GM12892 (cell line): ENCODE data around the gene RASL12.

ENCODE experiments used
- DNase-seq: peaks from one replicate; pipeline ENCODE4 v3.0.0; 2011; ENCODE audit not compliant: insufficient read length
- FAIRE-seq: peaks from 2 replicates; lab custom pipeline; 2011; peaks lifted over from hg19 to GRCh38; lab: Jason Lieb, UNC
- POLR2A ChIP-seq: IDR thresholded peaks from 2 replicates; pipeline ENCODE4 v1.6.1; 2011; ENCODE audit warnings: low read depth, low read length, control low read depth
- POLR2AphosphoS5 ChIP-seq: IDR thresholded peaks from 2 replicates; pipeline ENCODE4 v1.6.1; 2011; ENCODE audit warnings: low read depth, low read length, control low read depth
- TAF1 ChIP-seq: IDR thresholded peaks from 2 replicates; pipeline ENCODE4 v1.6.1; 2011; ENCODE audit warnings: low read depth, mild to moderate bottlenecking, control low read depth, low read length, borderline replicate concordance

RASL12 gene

DNA sequence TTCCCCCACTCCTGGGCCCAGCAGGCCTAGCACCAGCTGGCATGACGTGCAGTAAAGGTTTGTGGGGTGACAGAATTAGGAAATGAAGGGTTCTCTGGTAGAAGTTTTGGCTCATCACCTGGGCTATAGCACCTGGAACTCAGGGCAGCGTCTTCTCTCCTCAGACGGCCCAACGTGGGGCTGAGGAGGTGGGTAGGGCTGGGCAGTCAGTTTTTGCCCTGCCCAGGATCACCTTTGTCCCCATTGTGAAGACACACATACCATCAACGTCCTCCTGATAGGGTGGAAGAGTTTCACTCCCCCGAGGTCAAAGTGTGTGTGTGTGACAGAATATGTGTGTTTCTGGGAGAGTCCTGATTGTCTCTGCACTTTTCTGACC lies 20.8 kb upstream of the RASL12 start:
- no peak for TF ChIP-seq POLR2AphosphoS5
- no peak for TF ChIP-seq POLR2A
- no peak for TF ChIP-seq TAF1
- FAIRE-seq (no peak), DNase-seq (no peak)

DNA sequence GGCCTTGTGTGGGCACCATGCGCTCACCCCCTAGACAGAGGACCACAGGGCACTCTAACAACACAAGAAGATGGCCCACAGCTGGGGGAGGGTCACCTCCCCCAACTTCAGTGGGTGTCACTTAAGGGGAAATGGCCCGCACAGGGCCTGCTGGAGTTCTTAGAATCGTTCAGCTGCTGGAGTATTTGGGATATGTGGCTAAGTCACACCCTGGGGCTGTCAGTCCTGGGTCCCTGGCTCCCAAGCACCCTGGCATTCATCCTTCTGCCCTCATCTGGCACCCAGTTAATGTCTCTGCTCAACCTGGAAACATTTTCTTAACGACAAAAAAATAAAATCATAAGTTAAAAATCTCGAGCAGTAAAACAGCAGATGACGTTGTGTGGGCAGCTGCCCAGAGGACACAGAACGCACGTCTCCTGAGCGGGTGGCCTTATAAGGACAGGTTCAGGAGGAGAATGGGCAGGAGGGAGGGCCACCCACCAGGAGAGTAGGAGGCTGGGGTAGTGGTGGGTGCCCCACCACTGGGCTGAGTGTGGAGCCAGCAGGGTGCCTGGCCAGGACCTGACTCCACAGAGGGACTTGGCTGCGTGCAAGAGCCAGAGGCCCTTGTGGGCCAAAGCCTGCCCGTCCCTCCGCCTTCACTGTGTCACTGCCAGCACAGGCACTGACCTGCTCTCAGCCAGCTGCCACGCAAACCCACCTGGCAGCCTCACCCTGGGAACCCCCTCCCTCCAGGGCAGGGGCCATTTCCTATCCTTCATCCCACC lies 20.3 kb upstream of the RASL12 start:
- no peak for DNase-seq
- no peak for FAIRE-seq
- TF ChIP-seq POLR2A (no peak), POLR2AphosphoS5 (no peak), TAF1 (no peak)

DNA sequence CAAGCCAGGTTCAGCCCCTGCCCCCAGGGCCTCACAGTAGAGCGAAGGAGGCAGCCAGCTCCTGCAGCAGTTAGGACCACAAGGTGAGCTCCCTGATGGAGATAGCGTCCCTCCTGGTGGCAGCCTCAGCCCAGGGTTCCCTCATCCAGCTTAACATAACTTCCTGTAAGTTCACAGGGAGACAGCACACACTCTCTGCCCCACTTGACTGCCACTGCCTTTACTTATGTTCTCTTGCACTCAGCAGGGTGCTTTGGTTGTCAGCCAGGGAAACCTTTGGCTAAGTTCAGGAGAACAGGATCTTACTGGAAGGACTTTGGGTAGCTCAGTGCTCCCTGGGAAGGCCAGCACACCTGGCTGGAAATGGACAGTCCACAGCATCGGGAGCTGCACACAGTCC lies 19.6 kb upstream of the RASL12 start:
- TF ChIP-seq POLR2AphosphoS5, result no peak
- TF ChIP-seq TAF1, result no peak
- TF ChIP-seq POLR2A, result no peak
- FAIRE-seq, result no peak
- DNase-seq, result no peak

DNA sequence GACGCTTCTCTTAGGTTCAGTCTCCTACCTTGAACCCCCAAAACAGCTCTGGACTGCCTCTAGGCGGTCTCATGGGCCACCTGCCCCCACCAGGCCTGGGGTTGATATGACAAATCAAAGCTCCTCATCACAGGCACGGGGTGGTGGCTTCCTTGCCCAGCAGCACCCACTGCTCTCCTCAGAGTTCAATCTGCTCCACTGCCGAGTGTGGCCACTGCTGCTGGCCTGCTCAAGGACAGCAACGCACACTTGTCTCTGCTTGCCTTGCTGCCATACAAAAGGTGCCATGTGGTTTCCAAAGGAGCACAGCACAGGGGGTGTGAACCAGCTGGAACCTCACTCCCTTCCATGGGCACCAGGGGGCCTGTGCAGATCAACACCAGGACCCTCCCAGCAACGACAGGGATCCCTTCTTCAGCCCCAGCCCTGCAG lies 18.9 kb upstream of the RASL12 start:
- no peak for TF ChIP-seq TAF1
- TF ChIP-seq POLR2A, result no peak
- TF ChIP-seq POLR2AphosphoS5, result no peak
- DNase-seq, result no peak
- no peak for FAIRE-seq

DNA sequence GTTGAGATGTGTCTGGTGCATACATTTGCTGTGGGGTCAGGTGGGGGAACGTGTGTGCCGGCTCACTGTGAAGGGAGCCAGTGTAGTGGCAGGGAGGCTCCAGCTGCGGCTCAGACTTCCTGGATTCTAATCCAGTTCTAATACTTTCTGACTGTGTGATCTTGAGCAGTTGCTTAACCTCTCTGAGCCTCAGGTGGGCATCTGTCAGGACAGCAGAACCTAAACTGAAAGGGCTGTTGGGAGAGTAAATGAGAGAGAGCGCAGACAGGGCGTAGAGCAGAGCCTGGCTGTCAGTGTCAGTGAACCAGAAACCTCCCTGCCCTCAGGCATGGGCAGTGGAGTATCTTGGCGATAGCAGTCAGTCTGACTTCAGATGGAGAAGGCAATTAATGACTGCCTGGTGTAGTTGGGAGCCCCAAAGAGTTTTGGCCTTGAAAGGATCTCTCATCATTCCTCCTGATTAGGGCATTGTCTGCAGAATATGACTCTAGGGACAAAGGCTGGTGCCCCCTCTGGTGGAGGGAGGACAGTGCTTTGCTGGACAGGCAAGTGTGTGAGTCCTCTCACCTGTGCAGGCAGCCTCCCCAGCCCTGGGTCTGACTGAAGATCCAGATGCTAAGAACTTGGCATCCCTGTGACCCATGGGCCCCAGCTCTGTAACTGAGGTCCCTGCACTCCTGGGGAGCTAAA lies 18.3 kb upstream of the RASL12 start:
- DNase-seq (no peak), FAIRE-seq (peak; percentile 77)
- TF ChIP-seq POLR2AphosphoS5, result no peak

DNA sequence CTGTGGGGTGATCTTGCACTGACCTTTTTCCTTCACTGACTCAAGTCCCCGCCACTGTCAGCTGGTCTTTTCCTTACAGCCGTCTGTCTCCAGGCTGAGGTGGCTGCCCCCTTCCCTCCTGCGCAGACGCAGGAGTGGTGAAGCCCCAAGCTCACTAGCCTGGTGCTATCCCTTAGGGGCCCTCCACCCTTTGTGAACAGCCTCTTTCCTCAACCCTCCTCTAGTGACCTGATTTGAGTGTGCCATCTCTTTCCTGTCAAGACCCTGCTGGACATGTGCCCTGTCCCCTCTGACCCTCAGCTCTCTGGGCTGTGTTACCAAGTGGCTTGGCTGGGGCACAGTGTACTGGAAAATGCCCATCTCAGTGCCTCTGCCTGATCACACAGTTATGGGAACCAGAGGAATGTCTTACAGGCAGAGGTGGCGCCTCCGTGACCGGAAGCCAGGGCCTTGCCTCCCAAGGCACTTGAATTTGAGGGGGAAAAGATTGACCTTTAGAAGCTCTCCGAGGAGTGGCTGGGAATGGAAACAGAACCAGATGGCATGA lies 17.5 kb upstream of the RASL12 start:
- DNase-seq, result no peak
- FAIRE-seq, result no peak
- no peak for TF ChIP-seq POLR2A
- TF ChIP-seq TAF1, result no peak
- TF ChIP-seq POLR2AphosphoS5, result no peak

DNA sequence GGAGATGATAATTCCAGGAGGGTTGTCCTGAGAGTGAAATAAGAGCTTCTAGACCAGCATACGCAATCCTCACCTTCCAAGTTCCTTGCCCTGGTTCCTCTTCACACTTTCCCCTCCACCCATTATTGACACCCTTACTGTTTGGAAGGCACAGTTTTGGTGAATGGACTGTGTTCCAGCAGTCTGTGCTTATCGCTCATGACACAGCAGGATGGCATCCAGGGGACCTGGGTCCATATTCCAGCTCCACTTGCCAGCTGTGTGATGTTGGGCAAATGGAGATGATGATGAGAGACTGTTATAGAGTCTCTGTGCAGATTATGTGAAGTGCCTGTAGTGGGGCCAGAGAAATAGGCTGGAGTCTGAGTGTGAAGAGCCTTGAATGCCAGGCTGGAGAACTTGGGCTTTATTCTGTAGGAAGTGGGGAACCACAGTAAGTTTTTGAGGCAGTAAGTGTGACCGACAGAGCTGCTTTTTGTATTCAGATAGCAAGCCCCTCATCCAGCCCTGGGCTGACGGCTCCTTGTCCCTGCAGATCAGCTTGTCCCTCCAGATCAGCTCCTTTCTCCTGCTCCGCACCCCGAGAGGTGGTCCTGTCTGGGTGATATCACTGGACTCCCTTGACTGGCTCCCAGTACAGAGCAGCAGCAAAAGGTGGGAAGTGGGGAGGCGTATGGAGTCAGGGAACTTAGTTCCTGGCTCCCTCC lies 16.9 kb upstream of the RASL12 start:
- DNase-seq (no peak), FAIRE-seq (no peak)
- TF ChIP-seq POLR2A, result no peak
- TF ChIP-seq TAF1, result no peak
- no peak for TF ChIP-seq POLR2AphosphoS5

DNA sequence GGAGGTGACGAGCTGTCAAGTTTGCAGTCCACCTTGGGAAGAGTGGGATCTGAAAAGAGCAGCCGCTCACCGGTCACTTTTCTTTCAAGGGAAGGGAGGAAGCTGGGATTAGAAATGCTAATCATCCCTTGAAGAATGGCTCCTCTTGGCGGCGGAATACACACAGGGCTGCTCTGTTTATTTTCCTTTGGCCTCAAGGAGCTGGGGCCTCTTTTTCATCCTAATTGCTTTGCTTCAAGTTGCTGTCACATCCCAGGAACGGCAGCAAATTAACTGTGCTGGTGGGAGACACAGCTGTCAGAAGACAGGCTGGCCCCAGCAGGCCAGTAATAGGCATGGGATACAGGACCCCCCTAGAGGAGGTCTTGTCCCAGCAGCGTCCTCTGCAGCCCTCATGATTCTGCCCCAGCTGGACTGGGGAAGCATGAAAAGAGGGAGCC lies 15.5 kb upstream of the RASL12 start:
- FAIRE-seq, result no peak
- no peak for DNase-seq

DNA sequence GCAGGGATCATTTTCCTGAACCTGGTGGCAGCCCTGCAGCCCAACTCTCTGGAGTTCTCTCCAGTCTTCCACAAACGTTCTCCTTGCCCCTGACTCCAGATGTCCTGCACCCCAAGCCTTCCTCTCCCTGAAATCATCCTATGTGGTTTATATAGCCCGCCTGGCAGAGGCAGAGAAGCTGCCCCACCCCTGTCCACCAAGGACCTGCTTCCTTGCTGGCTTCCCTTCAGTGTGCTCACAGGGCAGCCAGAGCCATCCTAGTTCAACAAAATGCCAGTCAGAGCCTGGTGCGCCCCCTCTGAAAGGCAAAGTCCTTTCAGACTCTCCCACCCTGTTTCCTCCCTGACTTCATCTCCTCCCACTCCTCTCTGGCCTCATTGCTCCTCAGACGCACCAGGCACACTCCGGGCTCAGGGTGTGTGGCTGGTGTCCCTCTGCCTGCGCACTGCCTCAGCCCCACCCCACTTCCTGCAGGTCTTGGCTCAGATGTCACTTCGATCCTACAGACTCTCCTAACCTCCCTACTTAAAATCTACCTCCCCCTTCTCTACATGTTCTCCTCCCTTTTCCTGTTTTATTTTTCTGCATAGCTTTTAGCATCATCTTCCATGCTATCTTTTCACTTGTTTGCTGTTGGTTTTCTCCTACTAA lies 14.6 kb upstream of the RASL12 start:
- no peak for FAIRE-seq
- TF ChIP-seq POLR2AphosphoS5 (no peak), TAF1 (no peak), POLR2A (no peak)
- DNase-seq, result no peak

More for the DNA sequence above, 15.5 kb upstream of the RASL12 start:
- TF ChIP-seq POLR2AphosphoS5 (no peak), TAF1 (no peak), POLR2A (no peak)

DNA sequence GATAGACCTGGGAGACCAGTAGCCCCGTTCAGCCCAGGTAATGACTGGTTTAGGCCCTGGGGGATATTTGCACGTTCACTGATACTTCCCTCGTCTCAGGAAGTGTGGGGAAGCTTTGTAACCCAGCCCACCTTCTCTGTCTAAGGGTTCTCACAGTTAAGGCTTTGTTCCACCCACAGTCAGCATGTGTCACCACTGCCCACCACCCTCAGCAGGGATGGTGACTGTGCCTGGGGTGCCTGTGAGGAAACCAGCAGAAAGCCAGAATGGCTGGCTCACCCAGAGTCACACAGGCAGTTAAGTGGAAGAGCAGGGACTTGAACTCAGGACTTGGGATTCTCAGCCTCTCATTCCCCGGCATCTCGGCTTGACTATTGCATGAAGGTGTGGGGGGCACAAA lies 14.0 kb upstream of the RASL12 start:
- DNase-seq (no peak), FAIRE-seq (no peak)
- TF ChIP-seq POLR2AphosphoS5, result no peak
- no peak for TF ChIP-seq TAF1
- no peak for TF ChIP-seq POLR2A

DNA sequence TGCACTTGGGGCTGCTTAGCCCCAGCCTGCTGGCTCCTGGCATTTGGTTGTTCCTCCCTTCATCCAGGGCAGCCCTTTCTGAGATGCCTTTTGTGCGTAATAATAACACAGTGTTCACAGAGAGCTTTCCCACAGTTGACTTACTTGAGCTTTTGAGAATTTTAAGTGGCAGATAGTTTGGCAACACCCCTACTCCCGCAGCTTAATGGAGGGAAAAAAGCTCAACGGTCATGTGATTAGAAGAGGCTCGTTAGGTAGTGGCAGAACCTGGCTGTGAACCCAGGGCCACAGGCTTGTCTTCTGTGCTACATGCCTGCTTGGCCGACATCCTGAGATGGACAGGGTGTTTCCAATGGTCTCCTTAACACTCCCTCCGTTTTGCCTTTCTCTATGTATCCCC lies 13.5 kb upstream of the RASL12 start:
- TF ChIP-seq POLR2A, result no peak
- no peak for TF ChIP-seq POLR2AphosphoS5
- TF ChIP-seq TAF1, result no peak
- DNase-seq (no peak), FAIRE-seq (no peak)
